GM23248 (cell line): Measurements from ENCODE around the gene MITF. TPM values are rescaled to one million over a fixed set of nuclear protein-coding genes. Genes with fewer than 3 reads are reported as not detected.

Experiments used
- DNase-seq: peaks from one replicate; pipeline ENCODE4 v3.0.0-alpha.2; 2015
- H2AFZ ChIP-seq: fragments of 200-600 bp; sonication (generic); 2 replicates; pipeline ENCODE4 v1.6.1; 2016; ENCODE audit warnings: antibody characterized with exemption
- H3F3A ChIP-seq: fragments of 200-600 bp; sonication (generic); 2 replicates; pipeline ENCODE4 v1.6.1; 2016; ENCODE audit warnings: mild to moderate bottlenecking, antibody characterized with exemption, mixed run types; ENCODE audit not compliant: insufficient read depth
- H3K27ac ChIP-seq: fragments of 200-600 bp; sonication (generic); 2 replicates; pipeline ENCODE4 v1.5.1; 2016; ENCODE audit warnings: mild to moderate bottlenecking
- H3K27me3 ChIP-seq: fragments of 200-600 bp; sonication (generic); replicated peaks from 2 replicates; pipeline ENCODE4 v1.6.1; 2016; ENCODE audit warnings: mild to moderate bottlenecking; ENCODE audit not compliant: insufficient read depth
- H3K36me3 ChIP-seq: fragments of 200-600 bp; sonication (generic); 2 replicates; pipeline ENCODE4 v1.6.1; 2016; ENCODE audit warnings: low read depth, mild to moderate bottlenecking
- H3K4me1 ChIP-seq: fragments of 200-600 bp; sonication (generic); 2 replicates; pipeline ENCODE4 v1.6.1; 2016; ENCODE audit warnings: mild to moderate bottlenecking; ENCODE audit not compliant: insufficient read depth
- H3K4me2 ChIP-seq: fragments of 200-600 bp; sonication (generic); one replicate; pipeline ENCODE4 v1.6.1; 2016; ENCODE audit warnings: mild to moderate bottlenecking; ENCODE audit not compliant: unreplicated experiment
- H3K4me3 ChIP-seq: fragments of 200-600 bp; sonication (generic); 2 replicates; pipeline ENCODE4 v1.5.1; 2016; ENCODE audit warnings: mild to moderate bottlenecking
- H3K79me2 ChIP-seq: fragments of 200-600 bp; sonication (generic); 2 replicates; pipeline ENCODE4 v1.6.1; 2016; ENCODE audit warnings: mild to moderate bottlenecking; ENCODE audit not compliant: insufficient read depth
- H3K9ac ChIP-seq: fragments of 200-600 bp; sonication (generic); 2 replicates; pipeline ENCODE4 v1.6.1; 2016; ENCODE audit warnings: mild to moderate bottlenecking
- H3K9me2 ChIP-seq: fragments of 200-600 bp; sonication (generic); 2 replicates; pipeline ENCODE4 v1.6.1; 2016; ENCODE audit warnings: mixed run types, mild to moderate bottlenecking, moderate library complexity; ENCODE audit not compliant: insufficient read depth
- H3K9me3 ChIP-seq: fragments of 200-600 bp; sonication (generic); one replicate; pipeline ENCODE4 v1.6.1; 2017; ENCODE audit warnings: low read depth
- H4K20me1 ChIP-seq: fragments of 200-600 bp; sonication (generic); 2 replicates; pipeline ENCODE4 v1.6.0; 2016; ENCODE audit not compliant: insufficient read depth
- EZH2 ChIP-seq: fragments of 200-600 bp; sonication (generic); IDR thresholded peaks from 2 replicates; pipeline ENCODE4 v1.6.1; 2018; ENCODE audit warnings: antibody characterized with exemption, mild to moderate bottlenecking; ENCODE audit not compliant: insufficient read depth, poor library complexity, severe bottlenecking
- EZH2phosphoT487 ChIP-seq: fragments of 200-600 bp; sonication (generic); IDR thresholded peaks from 2 replicates; pipeline ENCODE4 v1.6.1; 2018; ENCODE audit warnings: antibody characterized with exemption, moderate library complexity, mild to moderate bottlenecking, low read depth; ENCODE audit not compliant: insufficient read depth
- WGBS, 2 experiments: methylation state at CpG; one replicate each; pipeline ENCODE4 v1.1.6; 2015 to 2017; ENCODE audit warnings: low lambda C conversion rate in 2 of 2, low coverage in 1 of 2; ENCODE audit errors: missing lambda C conversion rate in 2 of 2; 5-methylcytosine and 5-hydroxymethylcytosine counted together
- in situ Hi-C: fragments of 300-500 bp; cut with MboI; formaldehyde crosslinking; loops from 2 replicates; pipeline ENCODE4 v1.15.0; 2020
- polyA plus RNA-seq: library from polyadenylated mRNA; unstranded; fragments of >200 nt; fragmentation: Nextera tagmentation; extraction: Ambion mirVana; gene quantifications from 2 replicates; pipeline ENCODE4 v1.2.1, GENCODE V29; 2016
- total RNA-seq: library from RNA; depleted of rRNA; stranded (reverse); fragments of >200 nt; shearing (Covaris generic); gene quantifications from 2 replicates; pipeline ENCODE4 v1.2.3, GENCODE V29; 2014

Gene MITF
- total and polyA plus RNA-seq, 2 experiments from 2014 or later: 0.86 to 2.0 TPM

DNA sequence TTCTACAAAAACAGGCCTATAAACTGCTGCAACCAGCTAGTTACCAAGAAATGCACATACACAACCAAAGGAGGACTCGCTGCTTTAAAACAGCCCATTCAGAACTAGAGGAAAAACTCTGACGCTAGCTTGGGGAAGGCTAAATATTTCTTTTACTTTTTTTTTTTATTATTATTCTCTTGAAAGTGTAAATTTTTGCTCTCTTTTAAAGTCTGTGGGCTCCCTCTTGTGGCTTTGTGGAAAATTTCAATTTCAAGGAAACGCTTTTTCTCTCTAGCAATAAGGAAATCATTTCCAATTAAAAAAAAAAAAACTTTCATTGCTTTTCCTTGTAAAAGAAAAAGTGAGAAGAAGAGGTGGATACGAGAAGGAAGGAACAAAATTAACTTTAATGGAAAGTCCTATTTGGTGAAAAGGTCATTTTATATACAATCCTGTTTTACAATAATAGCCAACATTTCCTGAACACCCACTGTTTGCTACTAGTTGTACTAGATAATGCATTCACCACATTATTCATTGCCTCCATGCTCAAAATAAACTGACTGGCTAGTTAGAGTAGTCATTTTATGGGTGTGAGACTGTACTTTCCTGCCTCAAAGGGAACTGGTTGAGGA, 209.1 kb downstream of the MITF start:
- no peaks in the 10 kb centered on the region for H3K9me2 ChIP-seq
- H3F3A ChIP-seq: no peaks in the 10 kb centered on the region
- H3K4me3 ChIP-seq: no peak overlapping the region
- H3K9ac ChIP-seq: no peak overlapping the region
- in situ Hi-C loops: loop anchor here (25.0 kb wide), 1 partner anchor 261 kb away; no protein-coding TSS in a partner anchor
- no peak overlapping the region for H3K4me2 ChIP-seq
- no peaks in the 10 kb centered on the region for H4K20me1 ChIP-seq
- DNase-seq: peak; percentile 68
- no peaks in the 10 kb centered on the region for H3K36me3 ChIP-seq
- no peaks in the 10 kb centered on the region for H3K4me1 ChIP-seq
- 2 to 3% methylated on average over 4 of the region's 4 CpGs for WGBS, 2 experiments
- no peaks in the 10 kb centered on the region for H3K9me3 ChIP-seq
- TF ChIP-seq EZH2phosphoT487 (no peak), EZH2 (no peak)
- H3K27me3 ChIP-seq: no peaks in the 10 kb centered on the region
- peak overlapping the region; percentile 56; the same call in 1 of the 2 replicates for H2AFZ ChIP-seq
- H3K79me2 ChIP-seq: no peaks in the 10 kb centered on the region
- no peak overlapping the region for H3K27ac ChIP-seq

DNA sequence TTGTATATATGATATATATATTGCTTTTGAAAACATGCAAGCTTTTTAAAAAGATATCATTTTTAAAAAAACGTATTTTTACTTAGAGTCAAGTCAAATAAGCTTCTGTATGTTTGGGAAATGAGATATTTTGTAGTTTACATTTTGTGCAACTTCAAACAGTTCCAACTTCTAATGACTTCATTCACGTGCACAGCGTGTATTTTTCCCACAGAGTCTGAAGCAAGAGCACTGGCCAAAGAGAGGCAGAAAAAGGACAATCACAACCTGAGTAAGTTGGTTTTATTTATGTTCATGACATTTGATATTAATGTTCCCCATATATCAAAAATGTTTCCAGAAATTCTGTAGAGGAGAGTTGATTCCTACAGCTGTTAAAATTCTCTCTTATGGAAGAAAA, 212.4 kb downstream of the MITF start:
- no peaks in the 10 kb centered on the region for H3K9me2 ChIP-seq
- H3K27me3 ChIP-seq: no peaks in the 10 kb centered on the region
- no peak overlapping the region for H3K27ac ChIP-seq
- in situ Hi-C loops: no loop called here
- H3K36me3 ChIP-seq: no peaks in the 10 kb centered on the region
- WGBS, 2 experiments: 77 to 78% methylated on average over 3 of the region's 3 CpGs
- H3K4me1 ChIP-seq: no peaks in the 10 kb centered on the region
- no peak overlapping the region for H3K9ac ChIP-seq
- no peaks in the 10 kb centered on the region for H3F3A ChIP-seq
- H3K4me2 ChIP-seq: no peak overlapping the region
- H4K20me1 ChIP-seq: no peaks in the 10 kb centered on the region
- no peaks in the 10 kb centered on the region for H3K79me2 ChIP-seq
- no peaks in the 10 kb centered on the region for H3K9me3 ChIP-seq
- H3K4me3 ChIP-seq: no peak overlapping the region
- no peak for DNase-seq
- TF ChIP-seq EZH2phosphoT487 (no peak), EZH2 (no peak)
- no peak overlapping the region for H2AFZ ChIP-seq

DNA sequence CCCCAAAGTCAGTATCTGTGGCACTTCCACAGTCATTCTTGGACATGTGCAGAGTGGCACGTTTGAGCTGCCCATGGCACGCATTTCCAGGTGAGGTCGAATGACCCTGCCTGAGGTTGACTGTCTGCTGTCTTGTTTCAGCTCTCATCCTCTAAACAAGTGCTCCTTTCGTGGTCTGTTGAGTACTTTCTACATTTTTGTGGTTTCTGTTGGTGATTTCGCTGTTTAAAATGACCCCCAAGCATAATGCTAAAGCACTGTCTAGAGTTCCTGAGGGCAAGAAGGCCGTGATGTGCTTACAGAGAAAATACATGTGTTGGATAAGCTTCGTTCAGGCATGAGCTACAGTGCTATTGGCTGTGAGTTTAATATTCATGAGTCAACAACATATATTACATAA, 220.3 kb downstream of the MITF start:
- H3K9me2 ChIP-seq: no peaks in the 10 kb centered on the region
- H3K79me2 ChIP-seq: no peaks in the 10 kb centered on the region
- H3K27me3 ChIP-seq: no peaks in the 10 kb centered on the region
- H3K27ac ChIP-seq: no peak overlapping the region
- no peak overlapping the region for H3K4me3 ChIP-seq
- TF ChIP-seq EZH2phosphoT487: no peak
- no peak for TF ChIP-seq EZH2
- H2AFZ ChIP-seq: no peak overlapping the region
- H4K20me1 ChIP-seq: no peaks in the 10 kb centered on the region
- H3K4me2 ChIP-seq: no peak overlapping the region
- in situ Hi-C loops: no loop called here
- WGBS, 2 experiments: 79 to 80% methylated on average over 7 of the region's 7 CpGs
- no peak overlapping the region for H3K9ac ChIP-seq
- no peaks in the 10 kb centered on the region for H3F3A ChIP-seq
- H3K36me3 ChIP-seq: no peaks in the 10 kb centered on the region
- no peaks in the 10 kb centered on the region for H3K9me3 ChIP-seq
- no peak for DNase-seq
- H3K4me1 ChIP-seq: no peaks in the 10 kb centered on the region

- Histone ChIP-seq H3K9ac (no peak overlapping the region), H3K36me3 (no peaks in the 10 kb centered on the region), H3K27ac (no peak overlapping the region), H4K20me1 (no peaks in the 10 kb centered on the region), H3F3A (no peaks in the 10 kb centered on the region), H3K9me3 (no peaks in the 10 kb centered on the region), H3K4me2 (no peak overlapping the region), H3K27me3 (no peaks in the 10 kb centered on the region), H3K4me1 (no peaks in the 10 kb centered on the region), H3K79me2 (no peaks in the 10 kb centered on the region), H3K4me3 (no peak overlapping the region), H3K9me2 (no peaks in the 10 kb centered on the region), H2AFZ (no peak overlapping the region)
- in situ Hi-C loops: no loop called here
- no peak for TF ChIP-seq EZH2phosphoT487
- TF ChIP-seq EZH2: no peak
- 83 to 87% methylated on average over 5 of the region's 5 CpGs for WGBS, 2 experiments
- no peak for DNase-seq
Observed at GRCh38 chr3:69961706-69962439, 222.6 kb downstream of the MITF start.
